ENCODE measurements around the gene PRKCZ.

DNA sequence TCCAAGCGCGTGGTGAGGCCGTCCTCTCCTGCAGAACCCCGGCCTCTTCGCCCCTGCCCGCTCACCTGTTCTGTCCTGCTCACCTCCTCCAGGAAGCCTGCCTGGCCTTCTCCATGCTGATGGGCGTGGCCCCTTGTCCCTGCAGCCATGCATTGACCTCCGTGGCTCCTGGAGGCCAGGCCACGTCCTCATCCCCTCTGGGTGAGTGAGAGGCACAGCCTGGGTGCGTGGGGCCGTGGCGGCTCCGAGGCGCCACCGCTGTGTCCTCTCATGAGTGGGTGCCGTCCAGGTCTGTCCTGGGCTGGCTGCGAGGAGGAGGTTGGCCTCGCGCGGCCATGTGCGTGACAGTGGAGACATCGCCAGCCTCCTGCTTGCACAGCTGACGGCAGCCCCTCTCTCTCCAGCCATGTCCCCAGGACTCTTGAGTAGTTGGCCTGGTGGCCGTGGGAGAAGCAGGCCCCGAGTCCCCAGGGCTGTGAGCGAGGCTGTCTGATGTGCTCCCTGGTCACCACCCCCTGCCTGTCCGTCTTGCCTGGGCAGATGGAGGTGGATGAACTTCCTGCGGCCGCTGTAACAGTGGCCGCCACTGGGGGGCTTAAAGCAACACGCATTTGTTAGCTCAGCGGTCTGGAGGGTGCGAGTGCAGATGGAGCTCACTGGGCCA is 58.1 kb downstream of the PRKCZ start:
- TF ChIP-seq, protein P1, sequence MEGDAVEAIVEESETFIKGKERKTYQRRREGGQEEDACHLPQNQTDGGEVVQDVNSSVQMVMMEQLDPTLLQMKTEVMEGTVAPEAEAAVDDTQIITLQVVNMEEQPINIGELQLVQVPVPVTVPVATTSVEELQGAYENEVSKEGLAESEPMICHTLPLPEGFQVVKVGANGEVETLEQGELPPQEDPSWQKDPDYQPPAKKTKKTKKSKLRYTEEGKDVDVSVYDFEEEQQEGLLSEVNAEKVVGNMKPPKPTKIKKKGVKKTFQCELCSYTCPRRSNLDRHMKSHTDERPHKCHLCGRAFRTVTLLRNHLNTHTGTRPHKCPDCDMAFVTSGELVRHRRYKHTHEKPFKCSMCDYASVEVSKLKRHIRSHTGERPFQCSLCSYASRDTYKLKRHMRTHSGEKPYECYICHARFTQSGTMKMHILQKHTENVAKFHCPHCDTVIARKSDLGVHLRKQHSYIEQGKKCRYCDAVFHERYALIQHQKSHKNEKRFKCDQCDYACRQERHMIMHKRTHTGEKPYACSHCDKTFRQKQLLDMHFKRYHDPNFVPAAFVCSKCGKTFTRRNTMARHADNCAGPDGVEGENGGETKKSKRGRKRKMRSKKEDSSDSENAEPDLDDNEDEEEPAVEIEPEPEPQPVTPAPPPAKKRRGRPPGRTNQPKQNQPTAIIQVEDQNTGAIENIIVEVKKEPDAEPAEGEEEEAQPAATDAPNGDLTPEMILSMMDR (conservative IDR thresholded peaks at IDR 0.05; ENCODE audit: low read depth, low read length) = peak; percentile 63
- TF ChIP-seq EZH2 (IDR thresholded peaks at IDR 0.05; ENCODE audit: low read length, unreplicated experiment) (no peak), EZH2phosphoT487 (IDR thresholded peaks at IDR 0.05; ENCODE audit: borderline replicate concordance, low read length) (no peak)

Data from PC-3 (cell line).